HepG2 (cell line): ENCODE results near the gene SLC9A5. TPM values are rescaled to one million over a fixed set of nuclear protein-coding genes. Genes with fewer than 3 reads are reported as not detected.
A peak's percentile ranks its signal among the peaks of the same experiment; 100 is the strongest.

ENCODE experiments used
- ATRX ChIP-seq: sonication (generic); formaldehyde crosslinking; IDR thresholded peaks from 2 replicates; pipeline ENCODE4 v1.4.0; 2020; ENCODE audit warnings: missing genetic modification reagents, borderline replicate concordance
- CEBPG ChIP-seq: IDR thresholded peaks from 2 replicates; pipeline ENCODE4 v1.6.1; 2016
- EED ChIP-seq: sonication (generic); formaldehyde crosslinking; IDR thresholded peaks from 2 replicates; pipeline ENCODE4 v1.5.0; 2020; ENCODE audit warnings: mild to moderate bottlenecking, missing genetic modification reagents
- ERF ChIP-seq: IDR thresholded peaks from 2 replicates; pipeline ENCODE4 v1.6.1; 2018; ENCODE audit warnings: missing biosample characterization, missing genetic modification reagents
- FOXO1 ChIP-seq: sonication (generic); formaldehyde crosslinking; IDR thresholded peaks from 2 replicates; pipeline ENCODE4 v1.4.0; 2020; ENCODE audit warnings: missing genetic modification reagents
- GZF1 ChIP-seq: sonication (generic); formaldehyde crosslinking; IDR thresholded peaks from 2 replicates; pipeline ENCODE4 v1.5.1; 2020; ENCODE audit warnings: mild to moderate bottlenecking, missing genetic modification reagents
- KDM5A ChIP-seq: fragments of 200-600 bp; sonication (generic); IDR thresholded peaks from 2 replicates; pipeline ENCODE4 v1.7.0; 2018; ENCODE audit warnings: antibody characterized with exemption, mild to moderate bottlenecking, low read length, borderline replicate concordance
- MIER2 ChIP-seq: IDR thresholded peaks from 2 replicates; pipeline ENCODE4 v1.6.1; 2016; ENCODE audit warnings: missing biosample characterization, missing genetic modification reagents
- NR2F2 ChIP-seq: IDR thresholded peaks from 2 replicates; pipeline ENCODE4 v1.6.1; 2012; ENCODE audit warnings: low read depth, inconsistent platforms, borderline replicate concordance
- POGZ ChIP-seq: sonication (generic); formaldehyde crosslinking; IDR thresholded peaks from 2 replicates; pipeline ENCODE4 v1.4.0; 2020; ENCODE audit warnings: mild to moderate bottlenecking, missing genetic modification reagents
- RFXAP ChIP-seq: sonication (generic); formaldehyde crosslinking; IDR thresholded peaks from 2 replicates; pipeline ENCODE4 v1.4.0; 2020; ENCODE audit warnings: missing genetic modification reagents, borderline replicate concordance
- RNF2 ChIP-seq: fragments of 450-650 bp; conservative IDR thresholded peaks from 2 replicates; pipeline ENCODE4 v1.6.1; 2016; ENCODE audit warnings: low read depth
- TOPORS ChIP-seq: sonication (generic); formaldehyde crosslinking; IDR thresholded peaks from 2 replicates; pipeline ENCODE4 v1.8.0; 2023; ENCODE audit warnings: mild to moderate bottlenecking, missing genetic modification reagents
- TSC22D2 ChIP-seq: sonication (generic); formaldehyde crosslinking; IDR thresholded peaks from 2 replicates; pipeline ENCODE4 v1.5.1; 2020; ENCODE audit warnings: missing genetic modification reagents, mild to moderate bottlenecking, borderline replicate concordance
- ZBTB20 ChIP-seq: sonication (generic); formaldehyde crosslinking; IDR thresholded peaks from 2 replicates; pipeline ENCODE4 v1.8.1; 2023; ENCODE audit warnings: missing genetic modification reagents, low read depth, mild to moderate bottlenecking, borderline replicate concordance
- ZNF225 ChIP-seq: sonication (generic); formaldehyde crosslinking; IDR thresholded peaks from 2 replicates; pipeline ENCODE4 v1.4.0; 2020; ENCODE audit warnings: mild to moderate bottlenecking, missing genetic modification reagents
- ZNF446 ChIP-seq: sonication (generic); formaldehyde crosslinking; IDR thresholded peaks from 2 replicates; pipeline ENCODE4 v1.5.0; 2020; ENCODE audit warnings: mild to moderate bottlenecking, missing genetic modification reagents
- ZNF724P ChIP-seq: sonication (generic); formaldehyde crosslinking; IDR thresholded peaks from 2 replicates; pipeline ENCODE4 v1.8.0; 2022; ENCODE audit warnings: missing genetic modification reagents, borderline replicate concordance
- ZNF747 ChIP-seq: sonication (generic); formaldehyde crosslinking; IDR thresholded peaks from 2 replicates; pipeline ENCODE4 v1.8.1; 2023; ENCODE audit warnings: missing genetic modification reagents, mild to moderate bottlenecking, borderline replicate concordance
- ZNF879 ChIP-seq: sonication (generic); formaldehyde crosslinking; IDR thresholded peaks from 2 replicates; pipeline ENCODE4 v1.8.1; 2023; ENCODE audit warnings: missing genetic modification reagents
- polyA plus RNA-seq, 8 experiments: library from polyadenylated mRNA; depleted of rRNA in 3 of 8; stranded (reverse) in 7 of 8; unstranded in 1 of 8; fragments of >200 nt; fragmentation: Illumina TruSeq in 4 of 8; extraction: Trizol in 4 of 8; gene quantifications; 2 replicates each; pipeline versions ENCODE4 v1.2.1 to v1.2.3, GENCODE V29; 2011 to 2016; ENCODE audit warnings: low read depth in 4 of 8, missing spikeins in 1 of 8, mixed read lengths in 1 of 8; ENCODE audit not compliant: insufficient read depth in 1 of 8
- total RNA-seq, 5 experiments: library from RNA; depleted of rRNA; stranded (reverse); fragments of >200 nt; fragmentation: Illumina TruSeq; extraction: Trizol; gene quantifications; 2 replicates each; pipeline ENCODE4 v1.2.3, GENCODE V29; 2016; ENCODE audit warnings: low read depth in 1 of 5
- TF ChIP-seq, protein P1 (sequence below): sonication (generic); formaldehyde crosslinking; IDR thresholded peaks from 2 replicates; pipeline ENCODE4 v1.4.0; 2020; ENCODE audit warnings: missing genetic modification reagents
- TF ChIP-seq, protein P2 (sequence below): sonication (generic); formaldehyde crosslinking; IDR thresholded peaks from 2 replicates; pipeline ENCODE4 v1.5.1; 2020; ENCODE audit warnings: mild to moderate bottlenecking, missing genetic modification reagents, moderate library complexity
- TF ChIP-seq, protein P3 (sequence below): sonication (generic); formaldehyde crosslinking; IDR thresholded peaks from 2 replicates; pipeline ENCODE4 v1.8.0; 2022; ENCODE audit warnings: missing genetic modification reagents, low read depth, mild to moderate bottlenecking, borderline replicate concordance
- TF ChIP-seq, protein P4 (sequence below): sonication (generic); formaldehyde crosslinking; IDR thresholded peaks from 2 replicates; pipeline ENCODE4 v1.5.0; 2020; ENCODE audit warnings: mild to moderate bottlenecking, missing genetic modification reagents, moderate library complexity
- TF ChIP-seq, protein P5 (sequence below): IDR thresholded peaks from 2 replicates; pipeline ENCODE4 v1.6.1; 2016

The SLC9A5 gene
- total and polyA plus RNA-seq, 2 of the 13 experiments (the other 11 are each of a cell fraction or from before 2014, with no cell fraction given) = 0.58 to 1.4 TPM

DNA sequence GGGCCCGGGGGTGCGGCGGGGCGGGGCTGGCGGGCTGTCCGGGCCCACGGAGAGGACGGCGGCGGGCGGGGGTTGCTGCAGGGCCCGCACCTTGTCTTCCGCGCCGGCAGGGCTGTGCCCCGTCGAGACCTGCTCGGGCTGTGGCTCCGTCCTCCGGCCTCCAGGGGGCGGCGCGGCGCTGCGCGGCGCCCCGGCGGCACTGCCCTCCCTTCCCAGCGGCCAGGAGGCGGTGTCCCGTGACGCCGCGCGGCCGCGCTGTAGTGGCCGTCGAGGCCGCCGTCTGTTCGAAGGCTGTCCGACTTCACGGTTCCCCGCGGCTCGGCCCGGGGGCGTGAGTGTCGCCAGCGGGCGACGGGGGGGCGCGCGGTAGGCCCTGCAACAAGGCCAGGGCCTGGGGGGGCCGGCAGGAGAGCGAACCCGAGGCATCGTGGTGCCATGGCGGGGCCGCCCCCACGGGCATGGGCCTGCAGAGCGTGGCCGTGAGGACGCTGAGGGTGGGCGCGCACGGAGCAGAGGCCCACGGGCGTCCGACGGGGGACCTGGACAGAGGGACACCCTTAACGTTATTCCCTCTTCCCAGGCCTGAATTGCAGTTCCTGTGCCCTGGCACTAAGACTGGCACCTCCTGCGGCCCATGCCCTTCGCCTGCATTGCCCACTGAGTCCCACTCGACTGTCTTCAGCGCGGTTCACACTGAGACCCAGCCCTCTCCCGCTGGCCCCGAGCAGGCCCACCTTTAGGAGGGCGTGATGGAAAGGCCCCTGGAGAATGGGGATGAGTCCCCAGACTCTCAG is 30.7 kb downstream of the SLC9A5 start, which contains the start of gene PLEKHG4 (continued):
- TF ChIP-seq, protein P1, sequence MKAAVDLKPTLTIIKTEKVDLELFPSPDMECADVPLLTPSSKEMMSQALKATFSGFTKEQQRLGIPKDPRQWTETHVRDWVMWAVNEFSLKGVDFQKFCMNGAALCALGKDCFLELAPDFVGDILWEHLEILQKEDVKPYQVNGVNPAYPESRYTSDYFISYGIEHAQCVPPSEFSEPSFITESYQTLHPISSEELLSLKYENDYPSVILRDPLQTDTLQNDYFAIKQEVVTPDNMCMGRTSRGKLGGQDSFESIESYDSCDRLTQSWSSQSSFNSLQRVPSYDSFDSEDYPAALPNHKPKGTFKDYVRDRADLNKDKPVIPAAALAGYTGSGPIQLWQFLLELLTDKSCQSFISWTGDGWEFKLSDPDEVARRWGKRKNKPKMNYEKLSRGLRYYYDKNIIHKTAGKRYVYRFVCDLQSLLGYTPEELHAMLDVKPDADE = no peak; the same call in 1 of the 2 replicates
- TF ChIP-seq RNF2 (peak; percentile 94), TOPORS (CRISPR knock-in tag) (peak; percentile 98), ZNF747 (CRISPR knock-in tag) (no peak), POGZ (peak; percentile 38), ERF (peak; percentile 46; the same call in 1 of the 2 replicates), ZNF724P (CRISPR knock-in tag) (peak; percentile 76; the same call in 1 of the 2 replicates), ZNF879 (CRISPR knock-in tag) (no peak), ZNF225 (peak; percentile 65; the same call in 1 of the 2 replicates), ZBTB20 (CRISPR knock-in tag) (peak; percentile 65; the same call in 1 of the 2 replicates), ZNF446 (CRISPR knock-in tag) (peak; percentile 90), EED (CRISPR knock-in tag) (no peak), NR2F2 (no peak), RFXAP (CRISPR knock-in tag) (peak; percentile 80; the same call in 1 of the 2 replicates), TSC22D2 (CRISPR knock-in tag) (peak; percentile 90), CEBPG (CRISPR knock-in tag) (no peak), KDM5A (no peak), GZF1 (no peak), ATRX (CRISPR knock-in tag) (no peak), MIER2 (CRISPR knock-in tag) (no peak), FOXO1 (CRISPR knock-in tag) (no peak)
- TF ChIP-seq, protein P2, sequence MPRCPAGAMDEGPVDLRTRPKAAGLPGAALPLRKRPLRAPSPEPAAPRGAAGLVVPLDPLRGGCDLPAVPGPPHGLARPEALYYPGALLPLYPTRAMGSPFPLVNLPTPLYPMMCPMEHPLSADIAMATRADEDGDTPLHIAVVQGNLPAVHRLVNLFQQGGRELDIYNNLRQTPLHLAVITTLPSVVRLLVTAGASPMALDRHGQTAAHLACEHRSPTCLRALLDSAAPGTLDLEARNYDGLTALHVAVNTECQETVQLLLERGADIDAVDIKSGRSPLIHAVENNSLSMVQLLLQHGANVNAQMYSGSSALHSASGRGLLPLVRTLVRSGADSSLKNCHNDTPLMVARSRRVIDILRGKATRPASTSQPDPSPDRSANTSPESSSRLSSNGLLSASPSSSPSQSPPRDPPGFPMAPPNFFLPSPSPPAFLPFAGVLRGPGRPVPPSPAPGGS (CRISPR knock-in tag) = peak; percentile 89; the same call in 1 of the 2 replicates
- TF ChIP-seq, protein P3, sequence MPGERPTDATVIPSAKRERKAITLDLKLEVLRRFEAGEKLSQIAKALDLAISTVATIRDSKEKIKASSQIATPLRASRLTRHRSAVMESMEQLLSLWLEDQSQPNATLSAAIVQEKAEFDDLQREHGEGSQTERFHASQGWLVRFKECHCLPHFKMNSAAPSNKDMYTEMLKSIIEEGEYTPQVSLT (CRISPR knock-in tag) = no peak
- TF ChIP-seq, protein P4, sequence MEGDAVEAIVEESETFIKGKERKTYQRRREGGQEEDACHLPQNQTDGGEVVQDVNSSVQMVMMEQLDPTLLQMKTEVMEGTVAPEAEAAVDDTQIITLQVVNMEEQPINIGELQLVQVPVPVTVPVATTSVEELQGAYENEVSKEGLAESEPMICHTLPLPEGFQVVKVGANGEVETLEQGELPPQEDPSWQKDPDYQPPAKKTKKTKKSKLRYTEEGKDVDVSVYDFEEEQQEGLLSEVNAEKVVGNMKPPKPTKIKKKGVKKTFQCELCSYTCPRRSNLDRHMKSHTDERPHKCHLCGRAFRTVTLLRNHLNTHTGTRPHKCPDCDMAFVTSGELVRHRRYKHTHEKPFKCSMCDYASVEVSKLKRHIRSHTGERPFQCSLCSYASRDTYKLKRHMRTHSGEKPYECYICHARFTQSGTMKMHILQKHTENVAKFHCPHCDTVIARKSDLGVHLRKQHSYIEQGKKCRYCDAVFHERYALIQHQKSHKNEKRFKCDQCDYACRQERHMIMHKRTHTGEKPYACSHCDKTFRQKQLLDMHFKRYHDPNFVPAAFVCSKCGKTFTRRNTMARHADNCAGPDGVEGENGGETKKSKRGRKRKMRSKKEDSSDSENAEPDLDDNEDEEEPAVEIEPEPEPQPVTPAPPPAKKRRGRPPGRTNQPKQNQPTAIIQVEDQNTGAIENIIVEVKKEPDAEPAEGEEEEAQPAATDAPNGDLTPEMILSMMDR = peak; percentile 71; the same call in 1 of the 2 replicates
- TF ChIP-seq, protein P5, sequence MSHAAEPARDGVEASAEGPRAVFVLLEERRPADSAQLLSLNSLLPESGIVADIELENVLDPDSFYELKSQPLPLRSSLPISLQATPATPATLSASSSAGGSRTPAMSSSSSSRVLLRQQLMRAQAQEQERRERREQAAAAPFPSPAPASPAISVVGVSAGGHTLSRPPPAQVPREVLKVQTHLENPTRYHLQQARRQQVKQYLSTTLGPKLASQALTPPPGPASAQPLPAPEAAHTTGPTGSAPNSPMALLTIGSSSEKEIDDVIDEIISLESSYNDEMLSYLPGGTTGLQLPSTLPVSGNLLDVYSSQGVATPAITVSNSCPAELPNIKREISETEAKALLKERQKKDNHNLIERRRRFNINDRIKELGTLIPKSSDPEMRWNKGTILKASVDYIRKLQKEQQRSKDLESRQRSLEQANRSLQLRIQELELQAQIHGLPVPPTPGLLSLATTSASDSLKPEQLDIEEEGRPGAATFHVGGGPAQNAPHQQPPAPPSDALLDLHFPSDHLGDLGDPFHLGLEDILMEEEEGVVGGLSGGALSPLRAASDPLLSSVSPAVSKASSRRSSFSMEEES (CRISPR knock-in tag) = peak; percentile 68
